A204.1 (cell line): ENCODE results near the gene LORICRIN.

Experiments used
- FAIRE-seq: peaks from 2 replicates; lab custom pipeline; 2012; peaks lifted over from hg19 to GRCh38; lab: Jason Lieb, UNC

LORICRIN gene

DNA sequence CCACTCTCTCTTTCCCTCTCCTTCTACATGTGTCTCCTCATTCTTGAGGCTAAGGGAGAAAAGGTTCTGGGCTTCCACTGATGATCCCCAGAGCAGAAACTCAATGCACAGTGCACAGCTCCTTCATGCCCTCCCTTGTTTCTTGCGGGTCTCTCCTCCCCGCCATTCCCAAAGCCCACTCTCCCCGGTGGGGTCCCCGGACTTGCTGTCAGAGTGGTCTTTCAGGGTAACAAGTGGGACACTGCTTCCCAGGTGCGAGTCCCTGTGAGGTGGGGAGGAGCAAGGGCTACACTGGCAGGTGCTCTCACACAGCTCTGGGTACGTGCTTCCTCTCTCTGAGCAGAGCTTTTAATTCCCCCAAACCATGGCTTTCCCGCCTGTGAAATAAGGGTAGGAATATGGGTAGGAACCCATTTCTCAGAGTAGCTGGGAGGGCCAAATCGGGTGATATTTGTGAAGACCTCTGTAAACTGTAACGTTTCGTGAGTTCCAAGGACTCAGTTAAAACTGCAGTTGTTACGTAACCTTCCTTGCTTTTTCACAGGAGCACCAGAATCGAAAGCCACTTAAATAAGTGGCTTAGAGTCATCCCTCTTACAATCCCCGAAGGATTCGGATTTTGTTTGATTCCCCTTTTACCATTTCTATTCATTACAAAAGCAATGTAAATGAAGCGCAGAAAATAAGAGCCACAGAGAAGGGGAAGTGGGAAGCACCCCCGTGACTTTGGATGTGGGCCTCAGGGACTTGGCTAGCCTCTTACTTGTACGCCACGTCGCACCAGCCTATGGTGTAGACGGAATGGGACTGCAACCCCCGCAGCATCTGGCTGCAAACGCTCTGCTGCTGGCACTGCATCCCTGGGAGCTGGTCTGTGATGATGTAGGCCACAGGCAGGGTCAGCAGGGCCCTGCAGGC lies 47.1 kb downstream of the LORICRIN start:
- FAIRE-seq = no peak

DNA sequence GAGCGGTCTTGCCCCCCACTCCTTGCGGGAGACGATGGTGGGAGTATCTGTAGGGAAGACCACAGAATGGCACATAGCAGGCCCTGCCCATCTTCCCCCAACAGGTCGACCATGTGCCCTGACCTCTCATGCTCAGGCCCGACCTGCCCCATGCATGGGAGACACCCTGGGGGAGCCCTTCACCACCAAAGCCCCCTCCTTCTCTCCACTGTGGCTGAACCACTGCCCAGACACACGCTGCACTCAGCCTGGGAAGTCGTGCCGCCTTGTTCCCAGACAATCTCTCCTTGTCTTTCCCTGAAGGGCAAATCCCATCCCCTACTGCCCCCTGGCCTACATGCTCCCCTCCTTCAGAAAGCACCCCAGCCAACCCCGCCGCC lies 47.7 kb downstream of the LORICRIN start:
- no peak for FAIRE-seq

DNA sequence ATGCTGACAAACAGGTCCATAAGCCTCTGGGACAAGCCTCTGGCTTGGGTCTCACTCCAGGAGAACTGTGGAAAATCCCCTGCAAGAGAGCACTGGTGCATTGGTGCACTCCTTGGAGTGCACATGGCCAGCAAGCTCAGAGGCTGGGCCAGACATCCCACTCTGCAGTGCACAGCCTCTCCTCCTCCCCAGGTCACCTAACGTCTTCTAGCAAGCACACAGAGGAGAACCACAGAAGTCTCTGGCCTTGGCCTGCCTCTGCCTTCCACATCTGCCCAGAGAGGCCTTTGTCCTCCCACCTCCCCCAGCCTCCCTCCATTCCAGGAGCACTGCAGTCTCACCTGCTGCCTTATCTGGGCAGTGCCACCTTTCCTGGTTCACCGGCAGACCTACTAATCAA lies 49.1 kb downstream of the LORICRIN start:
- FAIRE-seq = no peak

DNA sequence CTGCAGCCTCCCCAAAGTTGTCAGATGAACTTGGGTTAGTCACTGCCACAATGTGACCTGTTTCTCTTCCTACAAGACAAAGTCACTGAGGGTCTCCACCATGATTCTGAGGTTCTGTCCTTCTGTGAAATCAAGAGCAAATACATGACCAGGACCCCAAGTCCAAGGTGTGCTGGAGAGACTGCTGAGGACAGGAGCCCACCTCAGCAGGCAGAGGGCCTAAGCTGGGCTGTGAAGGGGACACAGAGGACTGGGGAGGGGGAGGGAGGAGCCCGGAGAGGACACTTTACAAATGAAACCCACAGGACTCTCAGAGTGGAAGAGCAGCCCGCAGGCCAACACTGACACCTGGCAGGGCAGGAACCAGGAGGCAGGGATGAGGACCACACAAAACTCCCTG lies 50.0 kb downstream of the LORICRIN start:
- no peak for FAIRE-seq

DNA sequence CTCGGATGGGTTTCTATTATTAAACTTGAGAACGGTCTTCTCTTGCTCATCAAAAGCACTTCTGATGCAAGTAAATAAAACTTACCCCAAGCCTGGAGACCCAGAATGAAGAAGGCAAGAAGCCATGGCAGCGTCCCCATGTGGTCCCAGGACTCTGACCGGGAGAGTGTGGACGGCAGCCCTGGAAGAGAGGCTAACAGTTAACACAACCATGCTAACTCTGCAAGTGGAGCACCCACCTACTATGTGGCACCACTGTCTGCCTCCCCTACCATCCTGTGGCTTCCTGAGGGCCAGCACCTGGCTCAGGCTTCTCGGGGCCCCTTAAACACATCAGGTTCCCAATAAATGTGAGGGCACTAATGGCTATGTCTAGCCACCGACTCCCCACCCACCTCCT lies 51.0 kb downstream of the LORICRIN start:
- no peak for FAIRE-seq
